Measurements from ENCODE around the gene SLC12A7. TPM values are rescaled to one million over a fixed set of nuclear protein-coding genes. Genes with fewer than 3 reads are reported as not detected.

Gene SLC12A7
- total RNA-seq, 1 experiment from 2014 or later: 207 TPM

- Histone ChIP-seq H2AFZ (no peak overlapping the region), H3F3A (ENCODE audit: insufficient read depth, low read depth) (no peaks in the 10 kb centered on the region; the same call in 1 of the 2 replicates), H3K9me2 (ENCODE audit: insufficient read depth) (no peaks in the 10 kb centered on the region), H3K36me3 (ENCODE audit: low read depth) (no peaks in the 10 kb centered on the region), H3K9me3 (ENCODE audit: insufficient read depth, low read depth) (no peaks in the 10 kb centered on the region), H3K4me1 (replicated peaks; ENCODE audit: insufficient read depth) (no peaks in the 10 kb centered on the region), H3K4me2 (no peak overlapping the region), H3K27me3 (ENCODE audit: insufficient read depth, low read depth) (peaks cover 87% of the 10 kb centered on the region), H3K27ac (no peak overlapping the region), H4K20me1 (ENCODE audit: insufficient read depth) (no peaks in the 10 kb centered on the region), H3K4me3 (no peak overlapping the region), H3K79me2 (ENCODE audit: low read depth) (no peaks in the 10 kb centered on the region)
- no peak for TF ChIP-seq CTCF (conservative IDR thresholded peaks at IDR 0.05)
- no peak for TF ChIP-seq EZH2 (IDR thresholded peaks at IDR 0.05; ENCODE audit: low read depth)
- DNase-seq: no peak
- POLR2A ChIA-PET (ENCODE audit: unreplicated experiment): no interaction called here
- CTCF ChIA-PET: no interaction called here
- no TSS peak for BruUV-seq (replicated peaks)
- intact Hi-C loops (cut with micrococcal nuclease; ENCODE audit: unreplicated experiment): no loop called here
Observed at GRCh38 chr5:1013238-1013947, 98.5 kb downstream of the SLC12A7 start.

DNA sequence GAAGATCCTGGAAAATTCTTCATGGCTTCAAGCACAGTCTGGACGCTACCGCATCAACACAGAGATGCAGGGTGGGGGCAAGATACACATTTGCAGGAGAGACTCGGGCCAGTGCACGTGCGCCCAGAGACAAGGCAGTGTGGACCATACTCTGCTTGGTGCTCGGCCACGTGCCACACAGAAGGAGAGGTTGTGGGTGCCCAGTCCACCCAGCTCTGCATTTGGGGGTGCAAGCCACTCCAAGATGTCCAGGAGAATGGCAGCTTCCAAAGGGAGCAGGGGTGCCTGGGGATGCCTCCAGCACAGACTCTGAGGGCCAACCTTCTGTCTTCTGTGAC, 99.0 kb downstream of the SLC12A7 start:
- no peak for DNase-seq
- no peak overlapping the region for H2AFZ ChIP-seq
- no peaks in the 10 kb centered on the region for H3K4me1 ChIP-seq (replicated peaks; ENCODE audit: insufficient read depth)
- CTCF ChIA-PET: no interaction called here
- no peak overlapping the region for H3K4me3 ChIP-seq
- H3K36me3 ChIP-seq (ENCODE audit: low read depth): no peaks in the 10 kb centered on the region
- POLR2A ChIA-PET (ENCODE audit: unreplicated experiment): no interaction called here
- no peaks in the 10 kb centered on the region for H3K79me2 ChIP-seq (ENCODE audit: low read depth)
- BruUV-seq (replicated peaks): no TSS peak
- no peaks in the 10 kb centered on the region for H4K20me1 ChIP-seq (ENCODE audit: insufficient read depth)
- TF ChIP-seq CTCF (conservative IDR thresholded peaks at IDR 0.05) (no peak), EZH2 (IDR thresholded peaks at IDR 0.05; ENCODE audit: low read depth) (no peak)
- H3F3A ChIP-seq (ENCODE audit: insufficient read depth, low read depth): no peaks in the 10 kb centered on the region; the same call in 1 of the 2 replicates
- H3K9me3 ChIP-seq (ENCODE audit: insufficient read depth, low read depth): no peaks in the 10 kb centered on the region
- peaks cover 87% of the 10 kb centered on the region for H3K27me3 ChIP-seq (ENCODE audit: insufficient read depth, low read depth)
- no peak overlapping the region for H3K27ac ChIP-seq
- no peak overlapping the region for H3K4me2 ChIP-seq
- intact Hi-C loops (cut with micrococcal nuclease; ENCODE audit: unreplicated experiment): no loop called here
- no peaks in the 10 kb centered on the region for H3K9me2 ChIP-seq (ENCODE audit: insufficient read depth)

DNA sequence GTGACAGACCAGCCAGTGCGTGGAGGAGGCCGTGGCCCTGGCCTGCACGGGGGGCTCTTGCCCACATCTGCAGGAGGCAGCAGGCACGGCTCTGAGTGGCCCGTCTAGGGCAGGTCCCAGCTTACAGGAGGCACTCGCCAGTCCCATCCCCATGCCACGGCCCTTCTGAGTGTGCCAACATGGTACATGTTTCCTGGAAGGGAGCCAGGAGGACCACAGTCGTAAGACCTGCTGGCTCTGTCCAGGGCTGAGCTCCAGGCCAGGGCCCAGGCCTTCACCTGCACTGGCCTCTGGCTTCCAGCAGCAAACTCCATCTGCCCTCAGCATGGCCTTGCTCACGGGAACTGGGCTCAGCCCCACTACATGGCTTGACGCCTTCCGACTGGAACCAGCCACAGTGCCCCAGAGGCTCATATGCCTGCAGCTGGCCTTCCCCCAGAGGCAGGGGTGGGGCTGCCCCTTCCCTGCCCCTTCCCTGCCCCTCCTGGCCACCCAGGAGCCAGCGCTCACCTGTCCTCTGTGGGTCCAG, 99.5 kb downstream of the SLC12A7 start:
- Histone ChIP-seq H3K9me2 (ENCODE audit: insufficient read depth) (no peaks in the 10 kb centered on the region), H3K4me3 (no peak overlapping the region), H3K36me3 (ENCODE audit: low read depth) (no peaks in the 10 kb centered on the region), H3K79me2 (ENCODE audit: low read depth) (no peaks in the 10 kb centered on the region), H3K27me3 (ENCODE audit: insufficient read depth, low read depth) (peaks cover 87% of the 10 kb centered on the region), H3K9me3 (ENCODE audit: insufficient read depth, low read depth) (no peaks in the 10 kb centered on the region), H4K20me1 (ENCODE audit: insufficient read depth) (no peaks in the 10 kb centered on the region), H3K4me2 (no peak overlapping the region), H3K27ac (no peak overlapping the region), H2AFZ (no peak overlapping the region), H3K4me1 (replicated peaks; ENCODE audit: insufficient read depth) (no peaks in the 10 kb centered on the region), H3F3A (ENCODE audit: insufficient read depth, low read depth) (no peaks in the 10 kb centered on the region; the same call in 1 of the 2 replicates)
- ChIA-PET CTCF (no interaction called here), POLR2A (ENCODE audit: unreplicated experiment) (no interaction called here)
- no peak for TF ChIP-seq EZH2 (IDR thresholded peaks at IDR 0.05; ENCODE audit: low read depth)
- intact Hi-C loops (cut with micrococcal nuclease; ENCODE audit: unreplicated experiment): no loop called here
- DNase-seq: peak in 1 of 2 experiments; percentile 12
- no TSS peak for BruUV-seq (replicated peaks)

Measured in PC-9 (cell line).